HepG2 (cell line): ENCODE measurements around the gene SPN. TPM values are rescaled to one million over a fixed set of nuclear protein-coding genes. Genes with fewer than 3 reads are reported as not detected.

Experiments used
- ATF7 ChIP-seq, 2 experiments: fragments of 450-650 bp in 1 of 2; sonication (generic) in 1 of 2; formaldehyde crosslinking in 1 of 2; IDR thresholded peaks; 2 replicates each; pipeline versions ENCODE4 v1.4.0 to v1.6.1; 2016 to 2020; ENCODE audit warnings: antibody characterized with exemption in 1 of 2, mild to moderate bottlenecking in 1 of 2, missing genetic modification reagents in 1 of 2
- FOXA1 ChIP-seq, 2 experiments: fragments of 450-650 bp in 1 of 2; sonication (generic) in 1 of 2; formaldehyde crosslinking in 1 of 2; IDR thresholded peaks; 2 replicates each; pipeline versions ENCODE4 v1.4.0 to v1.6.1; 2016 to 2020; ENCODE audit warnings: missing genetic modification reagents in 1 of 2
- JDP2 ChIP-seq: sonication (generic); formaldehyde crosslinking; IDR thresholded peaks from 2 replicates; pipeline ENCODE4 v1.8.1; 2022; ENCODE audit warnings: missing genetic modification reagents, borderline replicate concordance
- JUND ChIP-seq: sonication (generic); formaldehyde crosslinking; IDR thresholded peaks from 2 replicates; pipeline ENCODE4 v1.8.0; 2022; ENCODE audit warnings: mild to moderate bottlenecking, missing genetic modification reagents
- MEF2D ChIP-seq: sonication (generic); formaldehyde crosslinking; IDR thresholded peaks from 2 replicates; pipeline ENCODE4 v1.5.1; 2020; ENCODE audit warnings: mild to moderate bottlenecking, missing genetic modification reagents
- RELA ChIP-seq: sonication (generic); formaldehyde crosslinking; IDR thresholded peaks from 2 replicates; pipeline ENCODE4 v1.4.0; 2020; ENCODE audit warnings: missing genetic modification reagents
- RFXAP ChIP-seq: sonication (generic); formaldehyde crosslinking; IDR thresholded peaks from 2 replicates; pipeline ENCODE4 v1.4.0; 2020; ENCODE audit warnings: missing genetic modification reagents, borderline replicate concordance
- SOX6 ChIP-seq, 2 experiments: fragments of 450-650 bp in 1 of 2; sonication (generic) in 1 of 2; formaldehyde crosslinking in 1 of 2; IDR thresholded peaks; 2 replicates each; pipeline versions ENCODE4 v1.4.0 to v1.6.1; 2017 to 2020; ENCODE audit warnings: antibody characterized with exemption in 1 of 2, mild to moderate bottlenecking in 1 of 2, missing genetic modification reagents in 1 of 2
- ZIK1 ChIP-seq: sonication (generic); formaldehyde crosslinking; IDR thresholded peaks from 2 replicates; pipeline ENCODE4 v1.5.0; 2020; ENCODE audit warnings: mild to moderate bottlenecking, low read depth, missing genetic modification reagents, borderline replicate concordance
- ZNF260 ChIP-seq: sonication (generic); formaldehyde crosslinking; IDR thresholded peaks from 2 replicates; pipeline ENCODE4 v1.4.0; 2020; ENCODE audit warnings: missing genetic modification reagents, low read depth, mild to moderate bottlenecking, borderline replicate concordance
- ZNF781 ChIP-seq: sonication (generic); formaldehyde crosslinking; IDR thresholded peaks from 2 replicates; pipeline ENCODE4 v1.5.1; 2020; ENCODE audit warnings: borderline replicate concordance, mild to moderate bottlenecking, missing genetic modification reagents; ENCODE audit errors: not compliant biosample characterization
- polyA plus RNA-seq, 8 experiments: library from polyadenylated mRNA; depleted of rRNA in 3 of 8; stranded (reverse) in 7 of 8; unstranded in 1 of 8; fragments of >200 nt; fragmentation: Illumina TruSeq in 4 of 8; extraction: Trizol in 4 of 8; gene quantifications; 2 replicates each; pipeline versions ENCODE4 v1.2.1 to v1.2.3, GENCODE V29; 2011 to 2016; ENCODE audit warnings: low read depth in 4 of 8, missing spikeins in 1 of 8, mixed read lengths in 1 of 8; ENCODE audit not compliant: insufficient read depth in 1 of 8
- total RNA-seq, 5 experiments: library from RNA; depleted of rRNA; stranded (reverse); fragments of >200 nt; fragmentation: Illumina TruSeq; extraction: Trizol; gene quantifications; 2 replicates each; pipeline ENCODE4 v1.2.3, GENCODE V29; 2016; ENCODE audit warnings: low read depth in 1 of 5
- TF ChIP-seq, protein P1 (sequence below): sonication (generic); formaldehyde crosslinking; IDR thresholded peaks from 2 replicates; pipeline ENCODE4 v1.8.1; 2022; ENCODE audit warnings: low read depth, mild to moderate bottlenecking, missing genetic modification reagents
- TF ChIP-seq, protein P2 (sequence below): sonication (generic); formaldehyde crosslinking; IDR thresholded peaks from 2 replicates; pipeline ENCODE4 v1.5.0; 2020; ENCODE audit warnings: missing genetic modification reagents
- TF ChIP-seq, protein P3 (sequence below): sonication (generic); formaldehyde crosslinking; IDR thresholded peaks from 2 replicates; pipeline ENCODE4 v1.5.0; 2020; ENCODE audit warnings: mild to moderate bottlenecking, missing genetic modification reagents, borderline replicate concordance

SPN gene
- total and polyA plus RNA-seq, 2 of the 13 experiments (the other 11 are each of a cell fraction or from before 2014, with no cell fraction given) = 0.22 to 1.6 TPM

- TF ChIP-seq RELA (CRISPR knock-in tag) (no peak), ATF7 (IDR thresholded peaks at IDR 0.05) (no peak), ATF7 (CRISPR knock-in tag; IDR thresholded peaks at IDR 0.05) (0 out of 2 replicates have a peak, but pooled peaks have one; percentile 34), JUND (CRISPR knock-in tag) (no peak), ZNF781 (CRISPR knock-in tag) (no peak), FOXA1 (IDR thresholded peaks at IDR 0.05) (no peak), FOXA1 (CRISPR knock-in tag; IDR thresholded peaks at IDR 0.05) (no peak), JDP2 (no peak), SOX6 (IDR thresholded peaks at IDR 0.05) (no peak), SOX6 (CRISPR knock-in tag; IDR thresholded peaks at IDR 0.05) (peak; percentile 20; the same call in 1 of the 2 replicates), ZIK1 (no peak), ZNF260 (CRISPR knock-in tag) (no peak), RFXAP (CRISPR knock-in tag) (0 out of 2 replicates have a peak, but pooled peaks have one; percentile 29), MEF2D (peak; percentile 19)
- TF ChIP-seq, protein P1, sequence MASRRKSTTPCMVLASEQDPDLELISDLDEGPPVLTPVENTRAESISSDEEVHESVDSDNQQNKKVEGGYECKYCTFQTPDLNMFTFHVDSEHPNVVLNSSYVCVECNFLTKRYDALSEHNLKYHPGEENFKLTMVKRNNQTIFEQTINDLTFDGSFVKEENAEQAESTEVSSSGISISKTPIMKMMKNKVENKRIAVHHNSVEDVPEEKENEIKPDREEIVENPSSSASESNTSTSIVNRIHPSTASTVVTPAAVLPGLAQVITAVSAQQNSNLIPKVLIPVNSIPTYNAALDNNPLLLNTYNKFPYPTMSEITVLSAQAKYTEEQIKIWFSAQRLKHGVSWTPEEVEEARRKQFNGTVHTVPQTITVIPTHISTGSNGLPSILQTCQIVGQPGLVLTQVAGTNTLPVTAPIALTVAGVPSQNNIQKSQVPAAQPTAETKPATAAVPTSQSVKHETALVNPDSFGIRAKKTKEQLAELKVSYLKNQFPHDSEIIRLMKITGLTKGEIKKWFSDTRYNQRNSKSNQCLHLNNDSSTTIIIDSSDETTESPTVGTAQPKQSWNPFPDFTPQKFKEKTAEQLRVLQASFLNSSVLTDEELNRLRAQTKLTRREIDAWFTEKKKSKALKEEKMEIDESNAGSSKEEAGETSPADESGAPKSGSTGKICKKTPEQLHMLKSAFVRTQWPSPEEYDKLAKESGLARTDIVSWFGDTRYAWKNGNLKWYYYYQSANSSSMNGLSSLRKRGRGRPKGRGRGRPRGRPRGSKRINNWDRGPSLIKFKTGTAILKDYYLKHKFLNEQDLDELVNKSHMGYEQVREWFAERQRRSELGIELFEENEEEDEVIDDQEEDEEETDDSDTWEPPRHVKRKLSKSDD (CRISPR knock-in tag) = peak; percentile 79; the same call in 1 of the 2 replicates
- TF ChIP-seq, protein P2, sequence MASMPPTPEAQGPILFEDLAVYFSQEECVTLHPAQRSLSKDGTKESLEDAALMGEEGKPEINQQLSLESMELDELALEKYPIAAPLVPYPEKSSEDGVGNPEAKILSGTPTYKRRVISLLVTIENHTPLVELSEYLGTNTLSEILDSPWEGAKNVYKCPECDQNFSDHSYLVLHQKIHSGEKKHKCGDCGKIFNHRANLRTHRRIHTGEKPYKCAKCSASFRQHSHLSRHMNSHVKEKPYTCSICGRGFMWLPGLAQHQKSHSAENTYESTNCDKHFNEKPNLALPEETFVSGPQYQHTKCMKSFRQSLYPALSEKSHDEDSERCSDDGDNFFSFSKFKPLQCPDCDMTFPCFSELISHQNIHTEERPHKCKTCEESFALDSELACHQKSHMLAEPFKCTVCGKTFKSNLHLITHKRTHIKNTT (CRISPR knock-in tag) = no peak
- TF ChIP-seq, protein P3, sequence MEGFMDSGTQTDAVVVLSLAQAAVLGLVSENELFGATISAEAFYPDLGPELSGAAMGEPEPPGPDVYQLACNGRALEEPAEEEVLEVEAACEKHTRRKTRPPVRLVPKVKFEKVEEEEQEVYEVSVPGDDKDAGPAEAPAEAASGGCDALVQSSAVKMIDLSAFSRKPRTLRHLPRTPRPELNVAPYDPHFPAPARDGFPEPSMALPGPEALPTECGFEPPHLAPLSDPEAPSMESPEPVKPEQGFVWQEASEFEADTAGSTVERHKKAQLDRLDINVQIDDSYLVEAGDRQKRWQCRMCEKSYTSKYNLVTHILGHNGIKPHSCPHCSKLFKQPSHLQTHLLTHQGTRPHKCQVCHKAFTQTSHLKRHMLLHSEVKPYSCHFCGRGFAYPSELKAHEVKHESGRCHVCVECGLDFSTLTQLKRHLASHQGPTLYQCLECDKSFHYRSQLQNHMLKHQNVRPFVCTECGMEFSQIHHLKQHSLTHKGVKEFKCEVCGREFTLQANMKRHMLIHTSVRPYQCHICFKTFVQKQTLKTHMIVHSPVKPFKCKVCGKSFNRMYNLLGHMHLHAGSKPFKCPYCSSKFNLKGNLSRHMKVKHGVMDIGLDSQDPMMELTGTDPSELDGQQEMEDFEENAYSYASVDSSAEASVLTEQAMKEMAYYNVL (CRISPR knock-in tag) = 0 out of 2 replicates have a peak, but pooled peaks have one; percentile 44
Observed at GRCh38 chr16:29680180-29680598, 17.1 kb downstream of the SPN start (continued).
